GM19025 (cell line): ENCODE results near the gene GALNT17.

Experiments
- ATAC-seq: cut with Tn5 transposase; IDR thresholded peaks from one replicate; pipeline ENCODE4 v1.9.1; 2021; ENCODE audit warnings: mild to moderate bottlenecking, low read depth, moderate library complexity; ENCODE audit not compliant: unreplicated experiment

The GALNT17 gene

DNA sequence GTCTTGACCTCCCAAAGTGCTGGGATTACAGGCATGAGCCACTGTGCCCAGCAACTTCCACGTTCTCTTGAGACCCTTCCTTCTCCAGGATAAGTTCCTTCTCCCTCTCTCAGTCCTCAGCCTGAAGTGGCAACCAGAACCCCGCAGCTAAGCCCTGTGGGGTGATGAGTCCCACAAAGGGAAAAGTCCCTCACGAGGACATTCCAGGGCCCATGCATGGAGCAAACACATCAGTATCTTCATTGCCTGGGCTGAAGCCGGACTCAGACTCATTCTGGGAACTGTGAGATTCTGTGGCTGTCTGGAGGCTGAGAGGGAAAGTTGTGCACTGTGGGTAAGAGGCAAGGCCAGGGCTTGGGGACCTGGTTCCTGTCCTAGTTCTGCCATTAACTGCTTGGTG is 622.9 kb downstream of the GALNT17 start:
- ATAC-seq, result no peak

- no peak for ATAC-seq
These were observed 629.4 kb downstream of the GALNT17 start for GRCh38 chr7:71761336-71761735.
